Cardiac fibroblast (primary cell): ENCODE measurements around the gene MOB4.

Source experiments
- DNase-seq, 2 donors: peaks; one replicate each; pipeline versions ENCODE4 v3.0.0 to v3.0.0-alpha.2; 2010; ENCODE audit warnings: low read depth in 2 of 2
- H3K4me3 ChIP-seq, 2 donors: replicated peaks in 1 of 2; 1 replicate in 1 of 2; 2 replicates in 1 of 2; pipeline ENCODE4 v1.5.1; 2011; ENCODE audit warnings: low read depth in 2 of 2, low read length in 2 of 2, mild to moderate bottlenecking in 2 of 2, moderate library complexity in 1 of 2
- TF ChIP-seq, protein P1 (sequence below): IDR thresholded peaks from one replicate; pipeline ENCODE4 v1.5.1; 2011; ENCODE audit warnings: low read depth, mild to moderate bottlenecking, low read length, inconsistent platforms

MOB4 gene

DNA sequence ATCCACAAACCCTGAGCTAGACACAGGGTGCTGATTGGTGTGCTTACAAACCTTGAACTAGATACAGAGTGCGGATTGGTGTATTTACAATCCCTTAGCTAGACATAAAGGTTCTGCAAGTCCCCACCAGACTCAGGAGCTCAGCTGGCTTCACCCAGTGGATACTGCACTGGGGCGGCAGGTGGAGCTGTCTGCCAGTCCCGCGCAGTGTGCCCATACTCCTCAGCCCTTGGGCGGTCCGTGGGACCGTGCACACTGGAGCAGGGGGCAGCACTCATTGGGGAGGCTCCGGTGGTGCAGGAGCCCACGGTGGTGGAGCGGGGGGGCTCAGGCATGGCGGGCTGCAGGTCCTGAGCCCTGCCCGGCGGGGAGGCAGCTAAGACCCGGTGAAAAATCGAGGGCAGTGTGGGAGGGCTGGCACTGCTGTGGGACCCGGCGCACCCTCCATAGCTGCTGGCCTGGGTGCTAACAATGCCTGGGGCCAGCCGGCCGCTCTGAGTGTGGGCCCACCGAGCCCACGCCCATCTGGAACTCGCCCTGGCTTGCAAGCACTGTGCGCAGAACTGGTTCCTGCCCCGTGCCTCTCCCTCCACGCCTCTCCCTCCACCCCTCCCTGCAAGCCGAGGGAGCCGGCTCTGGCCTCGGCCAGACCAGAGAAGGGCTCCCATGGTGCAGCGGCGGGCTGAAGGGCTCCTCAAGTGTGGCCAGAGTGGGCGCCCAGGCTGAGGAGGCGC, 75.6 kb downstream of the MOB4 start:
- TF ChIP-seq, protein P1, sequence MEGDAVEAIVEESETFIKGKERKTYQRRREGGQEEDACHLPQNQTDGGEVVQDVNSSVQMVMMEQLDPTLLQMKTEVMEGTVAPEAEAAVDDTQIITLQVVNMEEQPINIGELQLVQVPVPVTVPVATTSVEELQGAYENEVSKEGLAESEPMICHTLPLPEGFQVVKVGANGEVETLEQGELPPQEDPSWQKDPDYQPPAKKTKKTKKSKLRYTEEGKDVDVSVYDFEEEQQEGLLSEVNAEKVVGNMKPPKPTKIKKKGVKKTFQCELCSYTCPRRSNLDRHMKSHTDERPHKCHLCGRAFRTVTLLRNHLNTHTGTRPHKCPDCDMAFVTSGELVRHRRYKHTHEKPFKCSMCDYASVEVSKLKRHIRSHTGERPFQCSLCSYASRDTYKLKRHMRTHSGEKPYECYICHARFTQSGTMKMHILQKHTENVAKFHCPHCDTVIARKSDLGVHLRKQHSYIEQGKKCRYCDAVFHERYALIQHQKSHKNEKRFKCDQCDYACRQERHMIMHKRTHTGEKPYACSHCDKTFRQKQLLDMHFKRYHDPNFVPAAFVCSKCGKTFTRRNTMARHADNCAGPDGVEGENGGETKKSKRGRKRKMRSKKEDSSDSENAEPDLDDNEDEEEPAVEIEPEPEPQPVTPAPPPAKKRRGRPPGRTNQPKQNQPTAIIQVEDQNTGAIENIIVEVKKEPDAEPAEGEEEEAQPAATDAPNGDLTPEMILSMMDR = no peak
- no peak for DNase-seq
- no peak overlapping the region for H3K4me3 ChIP-seq

DNA sequence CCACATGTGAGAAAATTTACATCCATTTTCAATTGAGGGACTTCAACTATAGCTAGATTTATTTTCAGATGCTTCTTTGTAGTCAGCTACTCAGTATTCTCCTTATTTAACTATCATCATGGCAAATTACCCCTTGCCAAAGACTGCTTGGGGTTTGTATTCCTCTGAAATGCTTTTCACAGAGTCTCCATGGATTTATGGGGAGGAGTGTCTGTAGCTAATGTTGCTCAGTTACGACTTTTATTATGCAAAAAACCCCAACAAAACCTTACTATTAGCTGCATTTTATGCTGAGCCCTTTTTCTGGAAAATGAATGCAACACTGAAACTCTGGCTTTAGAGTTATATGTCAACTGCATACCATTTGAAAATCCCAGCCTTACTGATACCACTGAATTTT, 80.9 kb downstream of the MOB4 start:
- TF ChIP-seq, protein P1 = no peak
- H3K4me3 ChIP-seq = no peak overlapping the region
- DNase-seq = no peak

DNA sequence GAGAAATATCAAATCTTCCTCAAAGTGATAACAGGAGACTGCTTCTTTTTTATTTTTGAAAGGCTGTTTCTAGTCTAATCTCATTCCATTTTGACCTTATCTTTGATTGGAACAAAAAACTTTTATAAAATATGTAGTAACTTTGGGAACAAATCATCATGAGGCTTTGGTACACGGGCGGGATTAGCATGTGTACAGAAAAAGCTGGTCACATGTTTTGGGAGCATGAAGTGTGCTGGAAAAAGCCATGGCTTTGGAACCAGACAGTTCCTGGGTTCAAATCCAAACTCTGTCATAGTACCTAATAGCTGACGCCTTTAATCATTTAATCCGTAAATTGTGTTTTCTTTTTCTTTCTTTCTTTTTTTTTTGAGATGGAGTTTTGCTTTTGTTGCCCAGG, 81.3 kb downstream of the MOB4 start:
- no peak overlapping the region for H3K4me3 ChIP-seq

DNA sequence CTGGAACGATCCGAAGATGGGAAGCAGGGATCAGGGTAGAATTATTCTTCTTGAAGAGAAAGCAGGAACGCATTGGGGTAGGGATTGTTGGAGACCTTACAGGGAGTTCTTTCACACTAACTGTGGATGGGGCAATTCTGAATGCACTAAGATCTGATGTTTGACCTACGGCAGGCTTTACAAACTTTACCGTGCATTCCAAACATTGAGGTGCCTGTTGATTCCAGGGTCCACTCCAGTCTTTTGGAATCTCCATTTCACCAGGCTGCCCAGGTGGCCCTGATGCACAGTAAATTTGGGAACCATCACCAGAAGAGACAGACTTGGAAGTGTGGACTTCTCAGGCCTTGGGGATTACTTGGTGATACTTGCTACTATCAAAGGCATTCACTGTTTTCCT, 82.6 kb downstream of the MOB4 start:
- no peak for DNase-seq
- TF ChIP-seq, protein P1 = no peak
- no peak overlapping the region for H3K4me3 ChIP-seq

More for the DNA sequence above, 81.3 kb downstream of the MOB4 start:
- TF ChIP-seq, protein P1 = no peak
- DNase-seq = no peak

DNA sequence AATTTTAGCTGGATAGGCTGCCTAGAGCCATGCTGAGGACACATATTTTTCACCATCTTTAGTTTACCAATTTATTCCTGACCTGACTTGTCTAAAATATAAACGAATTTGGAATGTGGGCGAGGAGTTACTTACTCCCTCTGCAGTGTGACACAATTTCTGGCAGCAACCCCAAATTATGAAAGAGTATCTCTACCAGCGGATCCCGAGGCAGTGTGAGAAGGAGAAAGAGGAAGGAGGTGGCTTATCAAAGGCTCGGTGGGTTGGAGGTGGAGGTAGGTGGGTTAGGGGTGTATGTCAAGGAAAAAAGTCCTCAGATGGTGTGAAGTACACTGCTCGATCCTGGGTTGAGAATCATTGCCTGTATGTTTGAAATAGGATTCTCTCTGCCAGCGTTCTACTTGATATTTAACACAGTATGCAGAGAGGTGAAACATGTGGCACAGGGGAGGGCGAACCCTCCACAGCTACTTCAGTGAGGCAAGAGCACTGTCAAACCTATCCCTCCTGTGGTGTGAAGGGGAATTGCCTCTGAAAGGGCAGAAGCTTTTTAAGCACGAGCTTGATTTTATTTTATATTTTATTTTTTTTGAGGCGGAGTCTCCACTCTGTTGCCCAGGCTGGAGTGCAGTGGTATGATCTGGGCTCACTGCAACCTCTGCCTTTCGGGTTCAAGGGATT, 83.6 kb downstream of the MOB4 start:
- TF ChIP-seq, protein P1 = peak; percentile 49
- no peak overlapping the region for H3K4me3 ChIP-seq
- peak; percentile 66 to 69 for DNase-seq

DNA sequence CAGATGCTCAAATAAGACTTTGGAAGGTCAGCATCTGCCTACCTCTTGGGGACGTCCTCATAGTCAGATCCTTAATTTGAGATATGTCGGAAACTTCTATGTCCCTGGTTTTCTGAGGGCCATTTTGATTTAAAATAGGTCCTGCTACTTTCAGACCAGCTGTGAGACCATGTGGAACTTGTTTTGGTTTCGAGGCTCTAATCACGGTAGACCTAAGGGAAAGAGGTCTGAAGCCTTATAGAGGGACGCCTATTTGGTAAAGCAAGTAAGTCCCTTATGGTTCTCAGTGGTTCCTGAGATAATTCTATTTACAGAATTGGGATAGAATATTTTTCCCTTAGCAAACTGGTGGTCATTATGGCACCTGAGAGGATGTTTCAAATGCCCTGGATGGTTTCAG, 84.4 kb downstream of the MOB4 start:
- TF ChIP-seq, protein P1 = no peak
- H3K4me3 ChIP-seq = no peak overlapping the region
- no peak for DNase-seq
